H1 (cell line): Measurements from ENCODE around the gene ZNF516. TPM values are rescaled to one million over a fixed set of nuclear protein-coding genes. Genes with fewer than 3 reads are reported as not detected.

Source experiments
- CTCF ChIA-PET: fragments of 300-600 bp; sonication (Branson Sonifier 250); formaldehyde crosslinking; loops from one replicate; lab custom pipeline; 2021; ENCODE audit not compliant: partially characterized antibody; lab: Charles Lee
- POLR2A ChIA-PET: fragments of 300-600 bp; sonication (Branson Sonifier 250); formaldehyde crosslinking; loops from one replicate; lab custom pipeline; 2021; ENCODE audit warnings: inconsistent platforms; ENCODE audit not compliant: partially characterized antibody; lab: Charles Lee
- DNase-seq, 2 experiments: peaks; one replicate each; pipeline versions ENCODE4 v3.0.0 to v3.0.0-alpha.2; 2010 to 2022; ENCODE audit warnings: low spot score in 2 of 2, low read depth in 1 of 2, mixed read lengths in 1 of 2
- FAIRE-seq: peaks from 2 replicates; lab custom pipeline; 2011; peaks lifted over from hg19 to GRCh38; lab: Jason Lieb, UNC
- H2AFZ ChIP-seq: 2 replicates; pipeline ENCODE4 v1.8.1; 2012; ENCODE audit warnings: low read length, inconsistent platforms
- H2AK5ac ChIP-seq: 2 replicates; pipeline ENCODE4 v1.6.1; 2013; ENCODE audit warnings: low read depth, low read length
- H2BK120ac ChIP-seq: replicated peaks from 2 replicates; pipeline ENCODE3; 2013; ENCODE audit warnings: low read depth, low read length, inconsistent platforms
- H2BK12ac ChIP-seq: 2 replicates; pipeline ENCODE4 v1.6.1; 2013; ENCODE audit warnings: low read depth, low read length
- H2BK15ac ChIP-seq: 2 replicates; pipeline ENCODE4 v1.6.1; 2013; ENCODE audit warnings: low read length
- H2BK20ac ChIP-seq: 2 replicates; pipeline ENCODE4 v1.6.1; 2013; ENCODE audit warnings: low read length
- H2BK5ac ChIP-seq: 2 replicates; pipeline ENCODE4 v1.6.1; 2013; ENCODE audit warnings: low read depth, low read length
- H3K14ac ChIP-seq: 2 replicates; pipeline ENCODE4 v1.6.1; 2013; ENCODE audit warnings: inconsistent platforms; ENCODE audit not compliant: insufficient read length
- H3K18ac ChIP-seq: 2 replicates; pipeline ENCODE4 v1.6.1; 2013; ENCODE audit warnings: low read length; ENCODE audit errors: extremely low read depth
- H3K23ac ChIP-seq: 2 replicates; pipeline ENCODE4 v1.6.1; 2013; ENCODE audit warnings: inconsistent platforms; ENCODE audit not compliant: insufficient read length
- H3K23me2 ChIP-seq: 2 replicates; pipeline ENCODE4 v1.6.1; 2013; ENCODE audit warnings: low read depth, low read length
- H3K27ac ChIP-seq: 2 replicates; pipeline ENCODE4 v1.6.1; 2011; ENCODE audit warnings: low read depth, low read length, inconsistent platforms
- H3K27me3 ChIP-seq, 4 experiments: replicated peaks in 1 of 4; 1 replicate in 1 of 4; 2 replicates in 3 of 4; pipeline versions ENCODE4 v1.6.1 to v1.8.1; 2011 to 2013; ENCODE audit warnings: low read length in 3 of 4, mild to moderate bottlenecking in 3 of 4, inconsistent platforms in 2 of 4, mixed read lengths in 2 of 4, moderate library complexity in 1 of 4; ENCODE audit not compliant: control insufficient read depth in 3 of 4, insufficient read depth in 3 of 4; ENCODE audit errors: extremely low read depth in 1 of 4
- H3K36me3 ChIP-seq, 4 experiments: 2 replicates each; pipeline versions ENCODE4 v1.6.1 to v1.8.1; 2011 to 2013; ENCODE audit warnings: mild to moderate bottlenecking in 4 of 4, low read length in 3 of 4, moderate library complexity in 2 of 4, control low read depth in 1 of 4, inconsistent platforms in 1 of 4; ENCODE audit not compliant: insufficient read depth in 4 of 4, control insufficient read depth in 2 of 4
- H3K4ac ChIP-seq: replicated peaks from 2 replicates; pipeline ENCODE3; 2013; ENCODE audit warnings: low read length, low read depth, mixed read lengths, inconsistent platforms; ENCODE audit not compliant: insufficient read length
- H3K4me1 ChIP-seq, 4 experiments: replicated peaks in 1 of 4; 1 replicate in 1 of 4; 2 replicates in 3 of 4; pipeline versions ENCODE4 v1.6.1 to v1.8.1; 2011 to 2013; ENCODE audit warnings: low read length in 3 of 4, inconsistent platforms in 2 of 4, mixed read lengths in 1 of 4; ENCODE audit not compliant: insufficient read depth in 4 of 4, control insufficient read depth in 3 of 4
- H3K4me2 ChIP-seq, 2 experiments: 2 replicates each; pipeline versions ENCODE4 v1.6.1 to v1.8.1; 2011 to 2013; ENCODE audit warnings: low read depth in 2 of 2, low read length in 2 of 2, control low read depth in 1 of 2, inconsistent platforms in 1 of 2, mild to moderate bottlenecking in 1 of 2; ENCODE audit not compliant: insufficient read depth in 1 of 2
- H3K4me3 ChIP-seq, 4 experiments: fragments of 200-600, 300-600 bp in 1 of 4; sonication (generic), shearing (Covaris generic), sonication (Bioruptor Twin) in 1 of 4; 2 replicates each; pipeline versions ENCODE4 v1.5.1 to v1.8.1; 2011 to 2016; ENCODE audit warnings: low read length in 4 of 4, low read depth in 3 of 4, control low read depth in 2 of 4, inconsistent platforms in 2 of 4, mild to moderate bottlenecking in 2 of 4, mixed read lengths in 1 of 4, moderate library complexity in 1 of 4; ENCODE audit not compliant: insufficient read depth in 2 of 4; ENCODE audit errors: extremely low read depth in 1 of 4
- H3K56ac ChIP-seq: replicated peaks from 2 replicates; pipeline ENCODE3; 2013; ENCODE audit warnings: low read depth, mild to moderate bottlenecking, mixed read lengths, low read length, inconsistent platforms; ENCODE audit not compliant: insufficient read length
- H3K79me1 ChIP-seq: 2 replicates; pipeline ENCODE4 v1.6.1; 2013; ENCODE audit warnings: low read depth, low read length, control low read depth
- H3K79me2 ChIP-seq, 2 experiments: 2 replicates each; pipeline versions ENCODE4 v1.6.1 to v1.8.1; 2012 to 2013; ENCODE audit warnings: low read length in 2 of 2, mild to moderate bottlenecking in 2 of 2, inconsistent platforms in 1 of 2; ENCODE audit not compliant: insufficient read depth in 2 of 2, control insufficient read depth in 1 of 2
- H3K9ac ChIP-seq, 4 experiments: replicated peaks in 1 of 4; 1 replicate in 1 of 4; 2 replicates in 3 of 4; pipeline versions ENCODE4 v1.6.1 to v1.8.1; 2011 to 2013; ENCODE audit warnings: low read depth in 3 of 4, low read length in 3 of 4, control low read depth in 2 of 4, mild to moderate bottlenecking in 2 of 4, moderate library complexity in 2 of 4, inconsistent platforms in 1 of 4; ENCODE audit errors: extremely low read depth in 1 of 4
- H3K9me3 ChIP-seq, 2 experiments: 2 replicates each; pipeline versions ENCODE4 v1.6.1 to v1.8.1; 2012 to 2013; ENCODE audit warnings: mild to moderate bottlenecking in 2 of 2, moderate library complexity in 2 of 2, control low read depth in 1 of 2, inconsistent platforms in 1 of 2, low read depth in 1 of 2, low read length in 1 of 2, mixed read lengths in 1 of 2; ENCODE audit not compliant: insufficient read depth in 2 of 2
- H4K20me1 ChIP-seq, 2 experiments: replicated peaks in 1 of 2; 2 replicates each; pipeline versions ENCODE3 to v1.8.1; 2011 to 2013; ENCODE audit warnings: inconsistent platforms in 2 of 2, low read length in 2 of 2, mild to moderate bottlenecking in 1 of 2; ENCODE audit not compliant: insufficient read depth in 2 of 2, control insufficient read depth in 1 of 2
- H4K5ac ChIP-seq: 2 replicates; pipeline ENCODE4 v1.6.1; 2013; ENCODE audit warnings: low read length, low read depth, mixed read lengths, inconsistent platforms; ENCODE audit not compliant: insufficient read length
- H4K8ac ChIP-seq: 2 replicates; pipeline ENCODE4 v1.8.0; 2013; ENCODE audit warnings: mild to moderate bottlenecking, moderate library complexity, low read length, inconsistent platforms; ENCODE audit not compliant: insufficient read depth; ENCODE audit errors: extremely low read depth
- H4K91ac ChIP-seq: replicated peaks from 2 replicates; pipeline ENCODE3; 2013; ENCODE audit warnings: low read length, mixed read lengths, inconsistent platforms; ENCODE audit not compliant: insufficient read length
- EZH2 ChIP-seq: fragments of 200-600 bp; sonication (generic); IDR thresholded peaks from 2 replicates; pipeline ENCODE4 v1.7.1; 2012; ENCODE audit warnings: low read depth, mild to moderate bottlenecking, moderate library complexity, low read length, inconsistent platforms; ENCODE audit not compliant: severe bottlenecking
- RBBP5 ChIP-seq: IDR thresholded peaks from 2 replicates; pipeline ENCODE4 v1.7.1; 2012; ENCODE audit warnings: low read depth, mild to moderate bottlenecking, inconsistent platforms, low read length, moderate library complexity, borderline replicate concordance
- RNF2 ChIP-seq: fragments of 200-900, 300-1000 bp; sonication (generic); IDR thresholded peaks from 2 replicates; pipeline ENCODE4 v1.7.1; 2016; ENCODE audit warnings: borderline replicate concordance, low read depth, mild to moderate bottlenecking, antibody characterized with exemption, low read length; ENCODE audit not compliant: poor library complexity, severe bottlenecking; ENCODE audit errors: missing control alignments
- SP1 ChIP-seq: IDR thresholded peaks from 2 replicates; pipeline ENCODE4 v1.6.1; 2011; ENCODE audit warnings: low read depth, low read length
- WGBS, 2 experiments: shearing (Covaris generic) in 1 of 2; methylation state at CpG; one replicate each; pipeline versions ENCODE4 v1.1.6 to v1.1.7; 2013 to 2015; ENCODE audit warnings: low lambda C conversion rate in 2 of 2, mixed read lengths in 2 of 2, inconsistent platforms in 1 of 2, low coverage in 1 of 2, missing lambda C conversion rate in 1 of 2; ENCODE audit not compliant: insufficient replicate concordance in 2 of 2, insufficient coverage in 1 of 2, insufficient read length in 1 of 2; ENCODE audit errors: extremely low coverage in 1 of 2, missing lambda C conversion rate in 1 of 2; 5-methylcytosine and 5-hydroxymethylcytosine counted together
- polyA plus RNA-seq, 7 experiments: library from polyadenylated mRNA; depleted of rRNA in 3 of 7; stranded (reverse) in 5 of 7; unstranded in 2 of 7; fragments of >200 nt in 5 of 7; fragments of 200-250 nt in 2 of 7; gene quantifications; 1 replicate in 5 of 7; 2 replicates in 1 of 7; 4 replicates in 1 of 7; pipeline versions ENCODE4 v1.2.1 to v1.2.3, GENCODE V29; 2011 to 2013; ENCODE audit warnings: missing spikeins in 2 of 7, mixed read lengths in 2 of 7
- total RNA-seq: library from RNA; stranded (reverse); fragmentation: NEBNext Ultra II Directional; extraction: Animal tissue kit (Norgen Biotek cat#: 25700); gene quantifications from 2 replicates; pipeline ENCODE4 v1.2.1, GENCODE V29; 2021

The ZNF516 gene
- total and polyA plus RNA-seq, 2 of the 8 experiments (the other 6 are each of a cell fraction or from before 2014, with no cell fraction given), result 7.3 to 17.0 TPM

- H3K14ac ChIP-seq, result no peak overlapping the region
- H3K36me3 ChIP-seq, result no peaks in the 10 kb centered on the region
- no peaks in the 10 kb centered on the region for H3K4me1 ChIP-seq
- H4K91ac ChIP-seq, result no peak overlapping the region
- H3K9ac ChIP-seq, result no peak overlapping the region
- H2BK5ac ChIP-seq, result no peak overlapping the region
- peaks cover 0 to 34% of the 10 kb centered on the region in 2 experiments; a peak in 3 of 4 replicates for H3K79me2 ChIP-seq
- H4K20me1 ChIP-seq, result peaks cover 0 to 4% of the 10 kb centered on the region in 2 experiments
- H3K79me1 ChIP-seq, result 0 out of 2 replicates have a peak, but pooled peaks cover 5% of the 10 kb centered on the region
- no peaks in the 10 kb centered on the region for H3K27me3 ChIP-seq
- CTCF ChIA-PET, result interaction anchor here (0.7 to 2.6 kb wide), 4 partner anchors 8 to 191 kb away, joined by 3 to 6 read pairs (median 5); no protein-coding TSS in a partner anchor
- no peak overlapping the region for H3K4me3 ChIP-seq
- POLR2A ChIA-PET, result no interaction called here
- no peaks in the 10 kb centered on the region for H3K23me2 ChIP-seq
- H3K27ac ChIP-seq, result no peak overlapping the region
- no peak overlapping the region for H2AFZ ChIP-seq
- WGBS, 2 experiments, result 81% methylated on average over 3 of the region's 3 CpGs; no CpG with 5 or more reads in 1 of the 2 experiments
- no peak overlapping the region for H3K23ac ChIP-seq
- no peaks in the 10 kb centered on the region for H3K9me3 ChIP-seq
- no peak overlapping the region for H2BK20ac ChIP-seq
- no peak overlapping the region for H4K5ac ChIP-seq
- H2BK15ac ChIP-seq, result no peak overlapping the region
- FAIRE-seq (no peak), DNase-seq (no peak)
- H3K4ac ChIP-seq, result no peak overlapping the region
- no peak overlapping the region for H3K4me2 ChIP-seq
- no peak overlapping the region for H2BK120ac ChIP-seq
- H2AK5ac ChIP-seq, result no peak overlapping the region
- TF ChIP-seq SP1, result no peak
- no peak for TF ChIP-seq RBBP5
- no peak for TF ChIP-seq RNF2
- no peak for TF ChIP-seq EZH2
- TF ChIP-seq, all 59 proteins: peak for 0
- no peak overlapping the region for H3K56ac ChIP-seq
- no peak overlapping the region for H3K18ac ChIP-seq
- H4K8ac ChIP-seq, result no peak overlapping the region
- no peak overlapping the region for H2BK12ac ChIP-seq
Measured at GRCh38 chr18:76472829-76473228, 22.2 kb downstream of the ZNF516 start.
